SK-N-SH treated with all-trans-retinoic acid at 6 μM for 48 hours (cell line): ENCODE results near the gene CACNA1G.

Experiments
- ARNTL ChIP-seq: fragments of 450-650 bp; formaldehyde crosslinking; IDR thresholded peaks from 2 replicates; pipeline ENCODE4 v1.5.0; 2020; ENCODE audit warnings: low read depth, mild to moderate bottlenecking, moderate library complexity, borderline replicate concordance
- CSDC2 ChIP-seq: fragments of 250-450 bp; sonication (Bioruptor Pico); IDR thresholded peaks from 2 replicates; pipeline ENCODE4 v1.5.0; 2020; ENCODE audit warnings: mild to moderate bottlenecking, moderate library complexity
- CSRNP3 ChIP-seq: fragments of 250-450 bp; sonication (Bioruptor Pico); IDR thresholded peaks from 2 replicates; pipeline ENCODE4 v1.5.1; 2021; ENCODE audit warnings: mild to moderate bottlenecking, moderate library complexity
- GLIS3 ChIP-seq: fragments of 250-450 bp; sonication (Bioruptor Pico); IDR thresholded peaks from 2 replicates; pipeline ENCODE4 v1.5.0; 2020; ENCODE audit warnings: mild to moderate bottlenecking, moderate library complexity
- PATZ1 ChIP-seq: fragments of 250-450 bp; sonication (Bioruptor Pico); IDR thresholded peaks from 2 replicates; pipeline ENCODE4 v1.8.0; 2020; ENCODE audit warnings: mild to moderate bottlenecking, moderate library complexity, borderline replicate concordance
- POU6F1 ChIP-seq: fragments of 250-450 bp; sonication (Bioruptor Pico); IDR thresholded peaks from 2 replicates; pipeline ENCODE4 v1.8.0; 2021; ENCODE audit warnings: low read depth, mild to moderate bottlenecking, moderate library complexity, borderline replicate concordance
- PPARA ChIP-seq: fragments of 250-450 bp; sonication (Bioruptor Pico); IDR thresholded peaks from 2 replicates; pipeline ENCODE4 v1.5.0; 2020; ENCODE audit warnings: mild to moderate bottlenecking, borderline replicate concordance
- ZC3H10 ChIP-seq: fragments of 250-450 bp; sonication (Bioruptor Pico); IDR thresholded peaks from 2 replicates; pipeline ENCODE4 v1.5.1; 2021; ENCODE audit warnings: mild to moderate bottlenecking, moderate library complexity
- ZFP3 ChIP-seq: fragments of 250-450 bp; sonication (Bioruptor Pico); IDR thresholded peaks from 2 replicates; pipeline ENCODE4 v1.5.0; 2020; ENCODE audit warnings: mild to moderate bottlenecking, moderate library complexity

GRCh38 chr17:50626037-50626574 is 65.6 kb downstream of the CACNA1G start:
- TF ChIP-seq CSDC2 (CRISPR knock-in tag) (no peak), GLIS3 (no peak), PATZ1 (CRISPR knock-in tag) (no peak), ZC3H10 (CRISPR knock-in tag) (no peak), POU6F1 (CRISPR knock-in tag) (no peak), ARNTL (CRISPR knock-in tag) (no peak), CSRNP3 (CRISPR knock-in tag) (no peak), PPARA (CRISPR knock-in tag) (no peak), ZFP3 (CRISPR knock-in tag) (no peak)
